ENCODE results near the gene ARHGAP10.
A peak's percentile ranks its signal among the peaks of the same experiment; 100 is the strongest.

ARHGAP10 gene

DNA sequence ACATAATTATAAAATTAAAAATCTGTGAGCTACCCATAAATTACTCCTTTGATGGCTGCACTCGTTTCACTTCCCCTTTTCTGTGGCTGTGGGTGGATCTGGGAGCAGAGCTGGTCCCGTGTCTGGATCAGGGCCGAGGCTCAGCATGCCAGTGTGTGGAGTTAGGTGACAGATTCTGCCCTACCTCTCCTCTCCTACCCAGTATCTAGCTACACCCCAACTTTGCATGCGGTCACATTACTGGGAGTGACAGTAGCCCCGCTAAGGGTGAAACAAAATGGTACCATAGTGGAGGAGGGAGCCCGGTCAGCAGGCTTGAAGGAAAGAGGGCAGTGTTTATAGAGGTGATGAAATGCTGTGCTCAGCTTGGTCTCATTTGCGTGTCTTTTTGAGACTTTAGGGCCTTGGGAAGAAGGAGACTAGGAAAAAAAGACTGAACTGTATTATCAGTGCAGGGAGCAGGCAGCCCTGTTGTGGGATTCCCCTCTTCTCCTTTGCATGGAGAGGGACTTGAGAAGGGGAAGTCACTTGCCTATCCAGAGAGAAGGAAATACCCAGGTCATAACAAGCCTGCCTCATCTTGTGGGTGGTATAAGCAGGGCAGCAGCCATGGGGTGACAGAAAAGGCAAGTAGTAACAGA, 48.4 kb downstream of the ARHGAP10 start:
- no peak overlapping the region for H3K27ac ChIP-seq
- TF ChIP-seq, protein P1, sequence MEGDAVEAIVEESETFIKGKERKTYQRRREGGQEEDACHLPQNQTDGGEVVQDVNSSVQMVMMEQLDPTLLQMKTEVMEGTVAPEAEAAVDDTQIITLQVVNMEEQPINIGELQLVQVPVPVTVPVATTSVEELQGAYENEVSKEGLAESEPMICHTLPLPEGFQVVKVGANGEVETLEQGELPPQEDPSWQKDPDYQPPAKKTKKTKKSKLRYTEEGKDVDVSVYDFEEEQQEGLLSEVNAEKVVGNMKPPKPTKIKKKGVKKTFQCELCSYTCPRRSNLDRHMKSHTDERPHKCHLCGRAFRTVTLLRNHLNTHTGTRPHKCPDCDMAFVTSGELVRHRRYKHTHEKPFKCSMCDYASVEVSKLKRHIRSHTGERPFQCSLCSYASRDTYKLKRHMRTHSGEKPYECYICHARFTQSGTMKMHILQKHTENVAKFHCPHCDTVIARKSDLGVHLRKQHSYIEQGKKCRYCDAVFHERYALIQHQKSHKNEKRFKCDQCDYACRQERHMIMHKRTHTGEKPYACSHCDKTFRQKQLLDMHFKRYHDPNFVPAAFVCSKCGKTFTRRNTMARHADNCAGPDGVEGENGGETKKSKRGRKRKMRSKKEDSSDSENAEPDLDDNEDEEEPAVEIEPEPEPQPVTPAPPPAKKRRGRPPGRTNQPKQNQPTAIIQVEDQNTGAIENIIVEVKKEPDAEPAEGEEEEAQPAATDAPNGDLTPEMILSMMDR (conservative IDR thresholded peaks at IDR 0.05): no peak

DNA sequence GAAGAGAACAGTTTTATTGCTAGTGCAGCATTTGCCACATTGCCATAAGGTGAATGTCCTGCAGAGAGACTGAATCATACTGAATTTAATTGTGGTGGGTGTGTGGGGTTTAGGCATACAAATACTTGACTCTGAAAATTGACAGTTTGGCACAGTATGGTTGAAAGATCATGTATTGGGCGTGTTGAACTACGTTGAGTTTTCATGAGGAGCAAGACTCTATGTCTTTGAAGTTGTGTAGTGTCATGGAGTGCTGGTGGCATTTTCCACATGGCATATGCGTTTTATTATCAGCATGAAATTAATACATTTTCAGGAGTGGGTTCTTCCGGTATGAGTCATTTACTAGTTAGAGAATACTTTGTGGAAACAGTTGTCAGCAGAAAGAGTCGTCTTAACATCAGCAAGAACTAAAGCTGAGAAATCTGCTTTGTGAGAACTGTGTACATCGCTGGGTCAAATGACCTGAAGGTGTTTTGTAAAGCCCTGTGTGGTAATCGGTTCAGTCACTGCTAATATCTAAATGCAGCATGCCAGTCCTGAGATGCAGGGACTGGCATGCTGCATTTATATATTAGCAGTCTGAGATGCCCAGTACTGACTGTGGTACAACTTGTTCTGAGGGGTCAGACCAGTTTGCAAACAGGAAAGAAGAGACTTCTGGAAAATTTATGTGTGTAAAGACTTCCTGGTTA, 50.3 kb downstream of the ARHGAP10 start:
- peak overlapping the region; percentile 56 for H3K27ac ChIP-seq
- TF ChIP-seq, protein P1 (conservative IDR thresholded peaks at IDR 0.05): no peak

DNA sequence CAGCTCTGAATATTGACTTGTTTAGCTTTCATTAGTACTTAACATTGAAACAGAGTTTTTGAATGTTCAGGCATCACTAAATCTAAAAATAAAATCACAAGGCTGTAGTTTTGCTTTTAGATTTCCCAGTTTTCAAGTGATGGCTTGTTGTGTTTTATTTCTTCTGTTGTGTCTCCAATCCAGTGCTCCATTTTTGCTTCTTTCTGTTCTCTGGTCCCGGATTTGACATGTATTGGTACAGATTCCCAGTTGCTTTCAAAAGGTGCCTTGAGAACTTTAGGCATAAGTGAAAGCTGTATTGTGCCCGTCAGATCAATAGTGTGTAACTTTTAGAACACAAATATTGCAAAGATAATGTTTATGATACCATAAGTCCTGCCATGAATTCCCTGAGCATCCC, 53.2 kb downstream of the ARHGAP10 start:
- TF ChIP-seq, protein P1 (conservative IDR thresholded peaks at IDR 0.05): no peak
- H3K27ac ChIP-seq: no peak overlapping the region

DNA sequence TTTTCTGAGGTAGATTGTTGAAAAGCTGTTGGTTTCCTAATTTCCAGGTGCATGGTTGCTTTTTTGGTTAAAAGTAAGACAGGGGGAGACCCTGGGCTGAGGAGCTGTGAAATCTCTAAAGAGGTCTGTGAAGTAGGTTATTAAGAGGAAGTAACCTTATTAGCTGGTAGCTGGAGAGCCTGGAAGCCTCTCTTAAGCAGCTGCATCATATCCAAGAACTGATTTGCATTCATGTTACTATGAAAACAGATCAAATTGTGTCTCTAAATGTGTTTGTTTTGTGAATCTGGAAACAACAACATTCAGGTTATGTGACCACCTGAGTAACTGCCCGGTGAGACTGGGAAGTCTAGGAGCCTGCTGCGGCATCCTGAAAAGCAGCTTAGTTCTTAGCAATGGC, 54.1 kb downstream of the ARHGAP10 start:
- TF ChIP-seq, protein P1 (conservative IDR thresholded peaks at IDR 0.05): no peak
- H3K27ac ChIP-seq: no peak overlapping the region

DNA sequence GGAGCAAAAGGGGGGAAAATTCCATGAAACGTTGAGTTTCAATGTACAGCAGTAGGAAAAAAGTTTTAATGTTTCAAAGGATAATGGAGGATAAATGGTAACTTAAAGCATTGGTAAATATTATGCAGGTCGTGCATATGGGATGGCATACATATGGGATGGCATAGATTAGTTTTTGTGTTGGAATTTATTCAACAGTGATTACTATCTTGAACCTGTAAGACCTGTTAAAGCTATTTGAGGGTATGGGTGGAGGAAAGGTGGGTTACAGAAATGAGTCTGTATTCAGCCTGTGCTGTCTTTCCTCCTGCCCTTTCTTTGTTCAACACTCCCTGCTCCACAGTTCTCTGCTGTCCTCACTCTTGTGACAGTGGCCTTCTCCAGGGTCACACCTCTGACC, 54.6 kb downstream of the ARHGAP10 start:
- TF ChIP-seq, protein P1 (conservative IDR thresholded peaks at IDR 0.05): no peak
- H3K27ac ChIP-seq: no peak overlapping the region

DNA sequence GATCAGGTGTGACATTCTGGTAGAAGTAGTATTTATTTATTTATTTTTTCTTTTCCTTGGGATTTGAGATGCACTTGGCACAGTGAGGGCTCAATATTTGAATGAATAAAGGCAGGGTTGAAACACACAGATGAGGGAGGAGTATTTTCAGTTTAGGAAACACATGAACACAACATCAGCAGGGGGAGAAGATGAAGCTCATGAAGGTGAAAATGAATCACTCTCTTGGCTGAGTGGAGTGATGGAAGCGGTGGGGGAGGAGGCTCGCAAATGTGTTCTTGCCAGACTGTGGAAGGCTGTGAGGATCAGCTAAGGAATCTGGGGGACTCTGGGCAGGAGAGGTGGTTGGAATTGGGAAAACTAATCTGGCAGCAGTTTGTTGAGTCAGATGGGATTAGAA, 55.3 kb downstream of the ARHGAP10 start:
- no peak overlapping the region for H3K27ac ChIP-seq
- TF ChIP-seq, protein P1 (conservative IDR thresholded peaks at IDR 0.05): no peak

DNA sequence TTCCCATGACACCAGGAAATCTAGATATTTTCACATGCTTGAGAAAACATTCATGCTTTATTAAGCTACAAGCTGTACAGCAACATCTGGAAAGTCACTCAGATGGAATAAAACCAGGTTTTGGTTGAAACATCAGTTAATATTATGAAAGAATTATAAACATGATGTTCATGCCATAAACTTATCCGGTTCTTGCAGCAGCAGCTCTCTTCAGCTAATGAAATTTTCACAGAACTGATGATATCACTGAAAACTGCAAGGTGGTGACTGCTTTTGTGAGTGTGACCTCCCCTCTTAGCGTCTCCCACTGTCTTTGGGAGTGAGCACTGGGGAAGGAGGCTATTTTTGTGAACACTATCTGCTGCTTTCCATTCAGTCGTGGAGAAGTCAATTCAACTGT, 56.9 kb downstream of the ARHGAP10 start:
- H3K27ac ChIP-seq: no peak overlapping the region; the same call in 1 of the 2 replicates

More for the DNA sequence above, 56.9 kb downstream of the ARHGAP10 start:
- TF ChIP-seq, protein P1 (conservative IDR thresholded peaks at IDR 0.05): no peak

All from VCaP (cell line).